Right ventricle myocardium inferior (tissue), 1 donor: ENCODE measurements around the gene NCAM1. TPM values are rescaled to one million over a fixed set of nuclear protein-coding genes. Genes with fewer than 3 reads are reported as not detected.

ENCODE experiments used
- ATAC-seq: fragments of 200-7000 bp; cut with Tn5 transposase; one replicate; pipeline ENCODE4 v1.9.1; 2020; ENCODE audit warnings: mild to moderate bottlenecking, moderate library complexity
- DNase-seq: peaks from one replicate; pipeline ENCODE4 v3.0.0; 2021; ENCODE audit errors: missing footprints
- intact Hi-C: fragments of 100-400 bp; cut with DNase I; formaldehyde crosslinking; loops from one replicate; pipeline ENCODE4 v1.11.0; 2022
- total RNA-seq: library from RNA; stranded (reverse); fragmentation: NEBNext Ultra II Directional; extraction: Animal tissue kit (Norgen Biotek cat#: 25700); gene quantifications from one replicate; pipeline ENCODE4 v1.2.1, GENCODE V29; 2021
- donor health status: DM: no; HTN: yes; CAD: no; lungs with severe emphysema.

The NCAM1 gene
- total RNA-seq, 1 donor from 2014 or later: 250 TPM

GRCh38 chr11:113271551-113272245, 310.5 kb downstream of the NCAM1 start:
- ATAC-seq: no peak
- DNase-seq: no peak
- intact Hi-C loops: no loop called here

- intact Hi-C loops: no loop called here
- ATAC-seq (no peak), DNase-seq (no peak)
Observed at GRCh38 chr11:113272281-113272680, 311.1 kb downstream of the NCAM1 start.

- no peak for DNase-seq
- intact Hi-C loops: no loop called here
Observed at GRCh38 chr11:113272927-113273615, 311.9 kb downstream of the NCAM1 start.

GRCh38 chr11:113273720-113274119, 312.5 kb downstream of the NCAM1 start:
- ATAC-seq (no peak), DNase-seq (no peak)
- intact Hi-C loops: no loop called here

More at GRCh38 chr11:113272927-113273615, 311.9 kb downstream of the NCAM1 start:
- no peak for ATAC-seq

- ATAC-seq (no peak), DNase-seq (no peak)
- intact Hi-C loops: no loop called here
Observed at GRCh38 chr11:113274713-113275582, 313.7 kb downstream of the NCAM1 start.

- ATAC-seq: no peak
- intact Hi-C loops: no loop called here
- no peak for DNase-seq
Observed at GRCh38 chr11:113275602-113276001, 314.4 kb downstream of the NCAM1 start.

- intact Hi-C loops: no loop called here
- ATAC-seq: no peak
- DNase-seq: no peak
Observed at GRCh38 chr11:113276466-113276865, 315.2 kb downstream of the NCAM1 start.

GRCh38 chr11:113277907-113278306, 316.7 kb downstream of the NCAM1 start:
- DNase-seq (no peak), ATAC-seq (no peak)
- intact Hi-C loops: no loop called here

GRCh38 chr11:113278481-113278880, 317.3 kb downstream of the NCAM1 start:
- no peak for ATAC-seq
- intact Hi-C loops: no loop called here
- no peak for DNase-seq

- intact Hi-C loops: no loop called here
- DNase-seq: no peak
- ATAC-seq: peak; percentile 65
Observed at GRCh38 chr11:113278925-113279324, 317.7 kb downstream of the NCAM1 start.

GRCh38 chr11:113279591-113279990, 318.4 kb downstream of the NCAM1 start:
- DNase-seq (no peak), ATAC-seq (no peak)
- intact Hi-C loops: no loop called here

- intact Hi-C loops: loop anchor here (10.0 kb wide), 1 partner anchor 316 kb away; the partner anchor contains the start of gene NCAM1
- ATAC-seq (no peak), DNase-seq (no peak)
Observed at GRCh38 chr11:113281052-113281725, 320.0 kb downstream of the NCAM1 start.

GRCh38 chr11:113282898-113283437, 321.7 kb downstream of the NCAM1 start:
- DNase-seq (no peak), ATAC-seq (no peak)
- intact Hi-C loops: loop anchor here (10.0 kb wide), 1 partner anchor 318 kb away; the partner anchor contains the start of gene NCAM1

- intact Hi-C loops: loop anchor here (10.0 kb wide), 1 partner anchor 319 kb away; the partner anchor contains the start of gene NCAM1
- DNase-seq (no peak), ATAC-seq (no peak)
Observed at GRCh38 chr11:113283881-113284280, 322.7 kb downstream of the NCAM1 start.

- no peak for DNase-seq
- intact Hi-C loops: loop anchor here (5.0 to 10.0 kb wide), 3 partner anchors 321 to 994 kb away; partner anchors contain the start of gene NCAM1
- no peak for ATAC-seq
Observed at GRCh38 chr11:113286009-113286408, 324.8 kb downstream of the NCAM1 start.

GRCh38 chr11:113286509-113287497, 325.6 kb downstream of the NCAM1 start:
- peak; percentile 45 for ATAC-seq
- intact Hi-C loops: loop anchor here (5.0 to 10.0 kb wide), 3 partner anchors 322 to 995 kb away; partner anchors contain the start of gene NCAM1
- no peak for DNase-seq

GRCh38 chr11:113287801-113288200, 326.6 kb downstream of the NCAM1 start:
- intact Hi-C loops: loop anchor here (2.0 to 10.0 kb wide), 4 partner anchors 323 to 996 kb away; partner anchors contain the start of gene NCAM1
- DNase-seq (no peak), ATAC-seq (no peak)
